ENCODE data around the gene PDE8A.

Gene PDE8A

GRCh38 chr15:85036716-85037115, 55.1 kb downstream of the PDE8A start:
- FAIRE-seq: no peak

DNA sequence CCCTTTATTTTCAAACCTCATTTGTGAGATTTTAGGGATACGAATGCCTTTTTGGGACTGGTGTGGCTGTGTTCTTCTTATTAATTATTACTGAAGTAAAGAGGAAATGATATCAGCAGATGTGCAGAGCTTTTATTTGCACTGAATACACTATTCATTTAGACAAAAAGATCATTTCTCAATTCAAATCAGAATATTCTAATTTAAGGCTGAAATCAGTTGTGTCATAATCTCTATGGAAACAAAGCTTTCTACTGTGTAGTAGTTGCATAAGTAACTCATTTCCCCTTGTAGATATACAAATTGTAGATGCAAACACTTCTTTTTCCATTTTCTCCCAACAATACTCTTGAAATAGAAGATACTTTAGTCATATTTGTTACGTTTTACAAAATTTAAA, 56.0 kb downstream of the PDE8A start:
- FAIRE-seq: no peak

DNA sequence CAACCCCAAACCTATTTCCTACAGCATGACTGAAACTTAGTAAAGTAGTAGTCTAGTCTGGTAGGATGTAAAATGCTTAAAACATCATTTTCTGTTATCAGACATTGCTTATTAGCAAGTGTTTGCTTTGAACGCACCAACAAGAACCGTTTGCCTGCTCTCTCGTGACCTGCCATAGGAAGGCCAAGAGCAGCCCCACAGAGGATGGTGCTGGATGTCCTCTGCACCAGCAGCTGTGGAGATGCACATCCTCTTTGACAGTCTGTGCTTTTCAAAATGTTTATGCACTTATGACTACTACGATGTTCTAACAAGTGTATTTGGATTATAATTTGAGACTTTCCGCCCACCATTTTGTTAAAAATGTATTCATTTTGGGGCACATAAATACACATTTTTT, 59.6 kb downstream of the PDE8A start:
- FAIRE-seq: no peak

GRCh38 chr15:85044251-85044853, 62.7 kb downstream of the PDE8A start:
- no peak for FAIRE-seq

DNA sequence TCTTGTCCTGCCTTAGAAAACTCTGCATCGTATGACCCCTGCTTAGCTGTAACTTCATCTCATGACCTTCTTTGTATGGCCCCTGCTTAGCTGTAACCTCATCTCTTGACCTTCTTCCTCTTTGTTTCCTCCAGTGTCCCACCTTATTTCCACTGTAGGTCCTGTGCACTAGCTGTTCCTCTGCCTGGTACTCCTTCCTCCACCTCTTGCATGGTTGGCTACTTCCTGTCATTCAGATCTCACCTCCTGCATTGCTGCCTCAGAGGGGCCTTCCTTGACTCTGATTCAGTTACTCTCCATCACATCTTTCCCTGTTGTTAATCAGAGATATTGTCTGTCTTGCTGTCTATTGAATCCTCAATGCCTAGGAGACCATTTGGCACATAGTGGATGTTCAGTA, 63.2 kb downstream of the PDE8A start:
- FAIRE-seq: no peak

GRCh38 chr15:85045615-85046014, 64.0 kb downstream of the PDE8A start:
- no peak for FAIRE-seq

GRCh38 chr15:85047271-85047948, 65.8 kb downstream of the PDE8A start:
- no peak for FAIRE-seq

GRCh38 chr15:85048430-85048829, 66.8 kb downstream of the PDE8A start:
- no peak for FAIRE-seq

DNA sequence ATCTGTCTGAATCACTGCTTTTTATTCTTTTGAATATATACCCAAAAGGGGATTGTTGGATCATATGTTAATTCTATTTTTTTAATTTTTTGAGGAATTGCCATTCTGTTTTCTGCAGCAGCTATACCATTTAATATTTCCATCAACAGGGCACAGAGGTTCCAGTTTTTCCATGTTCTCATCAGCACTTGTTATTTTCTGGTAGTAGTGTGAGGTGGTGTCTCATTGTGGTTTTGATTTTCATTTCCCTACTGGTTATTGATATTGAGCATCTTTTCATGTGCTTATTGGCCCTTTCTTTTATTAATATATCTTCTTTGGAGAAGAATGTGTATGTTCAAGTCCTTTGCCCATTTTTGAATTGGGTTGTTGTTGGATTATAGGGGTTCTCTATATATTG, 68.1 kb downstream of the PDE8A start:
- FAIRE-seq: no peak

- FAIRE-seq: no peak
These were observed 78.1 kb downstream of the PDE8A start for GRCh38 chr15:85059734-85060133.

- FAIRE-seq: no peak
These were observed 80.9 kb downstream of the PDE8A start for GRCh38 chr15:85062560-85062959.

DNA sequence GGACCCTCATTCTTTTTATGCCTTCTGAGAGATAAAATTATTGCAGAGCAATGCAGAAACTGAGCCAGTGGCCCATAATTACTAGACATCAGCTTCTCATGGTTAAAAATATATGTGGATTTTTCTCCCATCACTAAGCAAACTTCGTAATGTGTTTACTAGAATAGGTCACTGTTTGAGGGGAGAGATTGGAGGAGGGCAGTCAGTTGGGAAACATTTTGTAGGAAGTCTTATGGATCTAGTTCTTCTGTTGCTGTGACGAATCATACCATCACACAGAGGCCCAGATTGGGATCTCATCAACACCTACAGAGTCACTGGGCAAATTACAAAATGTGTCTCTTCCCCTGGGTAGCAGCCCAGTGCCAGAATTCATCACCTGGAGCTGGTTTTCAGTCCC, 81.4 kb downstream of the PDE8A start:
- no peak for FAIRE-seq

DNA sequence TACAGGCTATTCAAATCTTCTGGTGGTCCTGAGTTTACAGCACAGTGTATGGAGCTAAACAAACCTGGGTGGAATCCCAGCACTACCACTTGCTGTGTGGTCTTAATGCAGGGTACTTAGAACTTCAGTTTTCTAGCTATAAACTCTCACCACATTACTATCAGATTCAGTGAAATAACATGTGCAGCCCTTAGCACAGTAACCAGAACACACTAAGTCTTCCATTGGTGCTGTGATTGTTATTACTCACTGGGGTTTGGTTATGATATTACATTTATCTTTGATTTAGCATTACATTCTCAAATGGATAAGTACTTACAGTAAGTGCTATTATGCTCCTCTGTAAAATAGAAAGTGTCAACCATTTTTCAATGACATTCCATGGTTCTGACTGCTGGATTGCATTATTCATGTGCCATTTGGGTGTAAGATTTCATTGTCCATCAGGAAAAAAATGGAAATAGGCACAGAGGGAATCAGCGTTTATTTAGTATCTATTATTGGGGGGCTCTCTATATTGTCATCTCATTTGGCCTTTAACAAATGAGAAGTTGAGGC, 81.9 kb downstream of the PDE8A start:
- no peak for FAIRE-seq

GRCh38 chr15:85064710-85065109, 83.1 kb downstream of the PDE8A start:
- no peak for FAIRE-seq

DNA sequence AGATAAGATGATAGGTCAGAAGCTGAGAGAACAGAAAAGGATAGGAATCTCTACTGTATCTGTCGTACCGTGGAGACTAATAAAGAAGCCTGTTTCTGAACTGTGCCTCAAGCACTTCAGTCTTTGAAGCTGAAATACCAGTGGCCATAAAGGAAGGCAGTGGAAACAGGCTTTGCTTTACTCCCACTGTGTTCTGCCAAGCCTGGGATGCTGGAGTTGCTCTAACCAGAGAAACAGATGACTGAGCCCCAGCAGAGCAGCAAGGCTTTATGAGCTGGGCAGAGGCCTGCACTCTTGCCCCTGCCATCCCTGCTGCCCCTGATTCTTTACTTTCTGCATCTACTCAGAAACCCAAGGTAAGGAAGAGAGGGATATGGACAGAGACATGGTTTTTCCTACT, 89.4 kb downstream of the PDE8A start:
- no peak for FAIRE-seq

- no peak for FAIRE-seq
These were observed 89.8 kb downstream of the PDE8A start for GRCh38 chr15:85071504-85071903.

DNA sequence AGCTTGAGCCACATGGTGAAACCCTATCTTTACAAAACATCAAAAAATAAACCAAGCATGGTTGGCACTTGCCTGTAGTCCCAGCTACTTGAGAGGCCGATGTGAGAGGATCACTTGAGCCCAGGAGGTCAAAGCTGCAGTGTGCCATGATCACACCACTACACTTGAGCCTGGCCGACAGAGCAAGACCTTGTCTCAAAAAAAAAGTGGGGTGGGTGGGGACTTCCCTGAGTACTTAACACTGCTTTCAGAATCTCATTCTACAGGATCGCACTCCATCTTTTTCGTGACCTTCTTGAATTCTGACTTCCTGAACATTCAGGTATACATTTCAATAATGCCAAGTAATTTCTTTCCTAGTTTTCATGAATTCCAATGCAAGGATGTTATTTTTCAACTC, 91.3 kb downstream of the PDE8A start:
- no peak for FAIRE-seq

DNA sequence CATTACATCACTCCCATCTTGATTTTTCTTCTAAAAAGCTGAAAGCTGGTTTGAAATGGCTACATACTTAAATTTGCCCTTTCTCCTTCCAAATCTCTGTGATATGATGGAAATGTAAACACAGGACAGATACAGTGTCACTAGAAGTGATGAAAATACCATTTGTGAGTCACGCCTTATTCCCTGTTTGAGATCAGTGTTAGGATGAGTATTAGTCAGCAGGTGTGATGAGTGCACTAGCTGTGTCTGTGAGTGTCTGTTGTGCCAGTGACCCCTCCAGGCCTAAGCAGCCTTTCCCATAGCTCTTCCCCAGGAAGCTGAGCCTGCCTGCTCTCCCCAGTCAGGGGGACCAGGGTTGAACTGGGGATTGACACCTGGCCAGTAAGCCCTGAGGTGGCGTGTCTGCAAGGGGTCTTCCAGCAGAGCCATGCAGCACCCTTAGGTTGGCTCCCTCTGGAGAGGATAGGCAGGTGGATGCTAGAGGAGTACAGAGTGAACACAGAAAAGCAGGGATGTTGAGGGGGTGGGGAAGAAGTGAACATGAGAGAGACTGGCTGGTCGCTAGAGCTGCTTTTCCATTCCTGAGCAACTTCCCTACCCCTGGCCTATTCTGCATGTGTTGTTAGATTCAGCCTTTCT, 92.0 kb downstream of the PDE8A start:
- FAIRE-seq: no peak

GRCh38 chr15:85086855-85087254, 105.2 kb downstream of the PDE8A start:
- FAIRE-seq: no peak

GRCh38 chr15:85088300-85088699, 106.6 kb downstream of the PDE8A start:
- no peak for FAIRE-seq

GRCh38 chr15:85089929-85090597, 108.4 kb downstream of the PDE8A start:
- FAIRE-seq: no peak

- FAIRE-seq: no peak
These were observed 110.3 kb downstream of the PDE8A start for GRCh38 chr15:85091990-85092389.

DNA sequence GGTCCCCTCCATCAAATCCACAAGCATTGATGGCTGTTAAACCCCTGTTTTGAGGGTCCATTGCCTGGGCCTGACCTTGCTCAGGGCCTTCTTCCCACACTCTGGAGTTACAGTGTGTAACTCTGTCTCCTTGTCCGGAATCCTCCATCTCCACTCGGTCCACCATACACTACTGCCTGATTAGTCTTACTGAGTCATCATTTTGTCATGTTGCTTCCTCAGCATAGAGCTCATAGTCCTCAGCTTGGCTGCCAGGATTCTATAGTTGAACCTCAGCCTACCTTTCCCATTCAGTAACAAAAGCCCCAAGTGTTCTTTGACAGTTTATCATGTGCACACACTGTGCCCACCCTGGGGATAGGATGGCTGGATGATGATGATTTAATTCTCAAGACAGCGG, 113.0 kb downstream of the PDE8A start:
- no peak for FAIRE-seq

GRCh38 chr15:85095566-85095965, 113.9 kb downstream of the PDE8A start:
- no peak for FAIRE-seq

Data from endometrium (tissue), 2 donors.